GM12878 (cell line): ENCODE results near the gene MESP2. TPM values are rescaled to one million over a fixed set of nuclear protein-coding genes. Genes with fewer than 3 reads are reported as not detected.
A peak's percentile ranks its signal among the peaks of the same experiment; 100 is the strongest.

ENCODE experiments used
- ATAC-seq: fragments of 200-7000 bp; cut with Tn5 transposase; 3 replicates; pipeline ENCODE4 v1.9.1; 2020; ENCODE audit warnings: mild to moderate bottlenecking, moderate library complexity
- BruUV-seq: library from RNA; stranded (reverse); fragments of 400-500 nt; replicated peaks from 2 replicates; lab custom pipeline; 2021; lab: Mats Ljungman, UMichigan
- CTCF ChIA-PET: fragments of 300-600 bp; sonication (Branson Sonifier 250); formaldehyde crosslinking; extraction: SDS; loops from one replicate; lab custom pipeline; 2021; ENCODE audit warnings: inconsistent platforms; lab: Yijun Ruan, JAX
- POLR2A ChIA-PET: fragments of 350-600 bp; formaldehyde crosslinking; extraction: SDS; loops from one replicate; lab custom pipeline; 2021; ENCODE audit warnings: inconsistent platforms; lab: Charles Lee
- RAD21 ChIA-PET: fragments of 300-600 bp; sonication (Branson Sonifier 250); formaldehyde crosslinking; loops from one replicate; lab custom pipeline; 2023; ENCODE audit warnings: antibody characterized with exemption; ENCODE audit not compliant: unreplicated experiment; lab: Charles Lee
- SMC1A ChIA-PET: fragments of 300-600 bp; sonication (Branson Sonifier 250); formaldehyde crosslinking; loops from one replicate; lab custom pipeline; 2023; ENCODE audit not compliant: unreplicated experiment, uncharacterized antibody; lab: Charles Lee
- DNase-seq: peaks from one replicate; pipeline ENCODE4 v3.0.0-alpha.2; 2011; ENCODE audit warnings: low read depth, low spot score
- FAIRE-seq: peaks from 3 replicates; lab custom pipeline; 2011; peaks lifted over from hg19 to GRCh38; lab: Jason Lieb, UNC
- H2AFZ ChIP-seq: 2 replicates; pipeline ENCODE4 v1.6.0; 2011; ENCODE audit warnings: low read depth, low read length, control low read depth; ENCODE audit not compliant: control insufficient read depth
- H3K27ac ChIP-seq: 2 replicates; pipeline ENCODE4 v1.5.1; 2011; ENCODE audit warnings: control low read depth; ENCODE audit not compliant: control insufficient read depth, insufficient read depth
- H3K27me3 ChIP-seq, 2 experiments: replicated peaks in 1 of 2; 2 replicates each; pipeline versions ENCODE4 v1.6.0 to v1.6.1; 2011; ENCODE audit warnings: low read length in 1 of 2; ENCODE audit not compliant: control insufficient read depth in 2 of 2, insufficient read depth in 2 of 2
- H3K36me3 ChIP-seq, 2 experiments: 2 replicates each; pipeline ENCODE4 v1.5.1; 2011; ENCODE audit warnings: low read length in 1 of 2; ENCODE audit not compliant: control insufficient read depth in 2 of 2, insufficient read depth in 2 of 2
- H3K4me1 ChIP-seq: 2 replicates; pipeline ENCODE4 v1.6.1; 2011; ENCODE audit warnings: mild to moderate bottlenecking, low read length, moderate library complexity, mixed read lengths; ENCODE audit not compliant: control insufficient read depth, insufficient read depth
- H3K4me2 ChIP-seq: 2 replicates; pipeline ENCODE4 v1.6.0; 2011; ENCODE audit warnings: control low read depth; ENCODE audit not compliant: control insufficient read depth, insufficient read depth
- H3K4me3 ChIP-seq: fragments of 200-600 bp; sonication (generic); 2 replicates; pipeline ENCODE4 v1.5.1; 2016
- H3K79me2 ChIP-seq: 2 replicates; pipeline ENCODE4 v1.6.0; 2011; ENCODE audit warnings: low read length; ENCODE audit not compliant: control insufficient read depth, insufficient read depth
- H3K9ac ChIP-seq: 2 replicates; pipeline ENCODE4 v1.8.0; 2011; ENCODE audit warnings: low read length, control low read depth, mixed read lengths; ENCODE audit not compliant: control insufficient read depth, insufficient read depth
- H3K9me3 ChIP-seq: replicated peaks from 3 replicates; pipeline ENCODE4 v1.5.1; 2011; ENCODE audit warnings: mild to moderate bottlenecking, low read length; ENCODE audit not compliant: control insufficient read depth, insufficient read depth
- H4K20me1 ChIP-seq: 2 replicates; pipeline ENCODE4 v1.6.0; 2011; ENCODE audit not compliant: control insufficient read depth, insufficient read depth
- DPF2 ChIP-seq: fragments of 450-650 bp; IDR thresholded peaks from 2 replicates; pipeline ENCODE4 v1.6.1; 2017; ENCODE audit warnings: mild to moderate bottlenecking
- E2F4 ChIP-seq: IDR thresholded peaks from 2 replicates; pipeline ENCODE4 v1.6.1; 2012; ENCODE audit warnings: low read depth, low read length, improper control_type of control experiment
- EGR1 ChIP-seq, 2 experiments: IDR thresholded peaks; 1 replicate in 1 of 2; 2 replicates in 1 of 2; pipeline ENCODE4 v1.6.1; 2011 to 2012; ENCODE audit warnings: low read depth in 2 of 2, low read length in 2 of 2, borderline replicate concordance in 1 of 2, mild to moderate bottlenecking in 1 of 2, moderate library complexity in 1 of 2
- ELK1 ChIP-seq: IDR thresholded peaks from 2 replicates; pipeline ENCODE4 v1.6.1; 2012; ENCODE audit warnings: low read depth, low read length, improper control_type of control experiment
- EP300 ChIP-seq, 2 experiments: fragments of 150-350 bp in 1 of 2; IDR thresholded peaks; 2 replicates each; pipeline ENCODE4 v1.6.1; 2011 to 2012; ENCODE audit warnings: low read depth in 2 of 2, low read length in 2 of 2, borderline replicate concordance in 1 of 2, improper control_type of control experiment in 1 of 2, inconsistent platforms in 1 of 2; ENCODE audit not compliant: control insufficient read depth in 1 of 2
- FOXK2 ChIP-seq: fragments of 450-650 bp; IDR thresholded peaks from 2 replicates; pipeline ENCODE4 v1.6.1; 2017; ENCODE audit warnings: mild to moderate bottlenecking, moderate library complexity
- IRF4 ChIP-seq: IDR thresholded peaks from 2 replicates; pipeline ENCODE4 v1.6.1; 2011; ENCODE audit warnings: low read depth, low read length
- KAT2A ChIP-seq: conservative IDR thresholded peaks from 2 replicates; pipeline ENCODE4 v1.6.1; 2011; ENCODE audit warnings: low read depth, low read length; ENCODE audit not compliant: control insufficient read depth
- POU2F2 ChIP-seq: IDR thresholded peaks from 3 replicates; pipeline ENCODE4 v1.6.1; 2011; ENCODE audit warnings: low read depth, mild to moderate bottlenecking, low read length, borderline replicate concordance
- SRF ChIP-seq, 2 experiments: IDR thresholded peaks; 2 replicates each; pipeline ENCODE4 v1.6.1; 2011; ENCODE audit warnings: low read depth in 2 of 2, low read length in 2 of 2, mild to moderate bottlenecking in 1 of 2, moderate library complexity in 1 of 2
- WGBS: methylation state at CpG from one replicate; pipeline ENCODE4 v1.1.6; 2016; ENCODE audit warnings: low lambda C conversion rate; ENCODE audit not compliant: insufficient replicate concordance, insufficient coverage; ENCODE audit errors: missing lambda C conversion rate; 5-methylcytosine and 5-hydroxymethylcytosine counted together
- in situ Hi-C: fragments of 300-500 bp; cut with MboI; formaldehyde crosslinking; loops from 9 replicates; pipeline ENCODE4 v1.14.3; 2018; ENCODE audit warnings: mixed read lengths
- intact Hi-C: fragments of 100-400 bp; cut with micrococcal nuclease; formaldehyde crosslinking; loops from one replicate; pipeline ENCODE4 v1.14.2; 2022; ENCODE audit not compliant: unreplicated experiment
- polyA plus RNA-seq, 11 experiments: library from polyadenylated mRNA; depleted of rRNA in 4 of 11; unstranded in 6 of 11; stranded (reverse) in 5 of 11; fragments of >200 nt; fragmentation: Nextera tagmentation in 4 of 11; fragmentation: Illumina TruSeq in 1 of 11; extraction: Ambion mirVana in 4 of 11; extraction: Trizol in 1 of 11; gene quantifications; 1 replicate in 1 of 11; 2 replicates in 10 of 11; pipeline versions ENCODE4 v1.2.1 to v1.2.3, GENCODE V29; 2011 to 2016; ENCODE audit warnings: inconsistent platforms in 2 of 11, missing spikeins in 2 of 11, low read depth in 1 of 11
- total RNA-seq, 4 experiments: library from RNA; depleted of rRNA in 3 of 4; stranded (reverse); fragments of >200 nt in 3 of 4; fragmentation: Illumina TruSeq in 1 of 4; extraction: Trizol in 1 of 4; gene quantifications; 2 replicates each; pipeline versions ENCODE4 v1.2.1 to v1.2.3, GENCODE V29; 2013 to 2021
- TF ChIP-seq, protein P1 (sequence below): fragments of 450-650 bp; IDR thresholded peaks from 2 replicates; pipeline ENCODE4 v1.6.1; 2018; ENCODE audit warnings: mild to moderate bottlenecking, low read depth, moderate library complexity; ENCODE audit not compliant: partially characterized antibody

Gene MESP2
- total and polyA plus RNA-seq, 10 of the 15 experiments (the other 5 are each of a cell fraction or from before 2014, with no cell fraction given): 0.04 TPM; not detected in 9

DNA sequence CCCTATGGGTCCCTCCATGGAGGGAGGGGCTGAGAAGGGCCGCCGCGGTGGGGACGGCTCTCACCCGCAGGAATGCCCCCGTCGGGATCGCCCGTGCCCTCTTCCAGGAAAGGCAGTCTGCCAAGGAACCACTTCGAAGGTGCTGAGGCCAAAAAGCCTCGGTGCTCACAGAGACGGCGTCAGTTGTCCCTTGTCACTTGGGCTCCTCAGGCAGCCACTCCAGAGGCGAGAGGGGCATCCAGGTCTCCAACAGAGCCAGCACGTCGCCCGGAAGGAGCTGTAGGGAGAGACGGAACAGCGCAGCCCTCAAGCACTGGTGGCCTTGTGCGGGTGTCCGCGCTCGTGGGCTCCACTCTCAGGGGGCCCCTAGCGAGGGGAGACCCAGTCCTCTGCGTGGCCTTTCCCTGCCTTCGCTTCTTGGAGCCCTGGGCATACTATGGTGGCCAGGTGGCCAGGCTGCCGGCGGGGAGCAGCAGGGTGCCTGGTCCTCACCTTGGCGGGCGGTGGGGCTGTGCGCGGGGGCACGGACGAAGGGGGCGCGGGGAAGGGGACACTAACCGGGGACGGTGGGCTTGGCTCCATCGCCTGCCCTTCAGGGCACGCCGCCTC, 26.1 kb upstream of the MESP2 start:
- FAIRE-seq: no peak
- Histone ChIP-seq H3K9ac (peak overlapping the region; percentile 56; the same call in 1 of the 2 replicates), H4K20me1 (no peaks in the 10 kb centered on the region), H3K4me2 (peak overlapping the region; percentile 90), H3K4me1 (peaks cover 9% of the 10 kb centered on the region), H3K27ac (no peak overlapping the region), H3K9me3 (no peaks in the 10 kb centered on the region), H3K36me3 (no peaks in the 10 kb centered on the region), H2AFZ (peak overlapping the region; percentile 86), H3K27me3 (peaks cover 0 to 4% of the 10 kb centered on the region in 2 experiments; a peak in 2 of 4 replicates), H3K79me2 (no peaks in the 10 kb centered on the region), H3K4me3 (peak overlapping the region; percentile 65)
- intact Hi-C loops: loop anchor here (10.0 kb wide), 1 partner anchor 75 kb away; no protein-coding TSS in a partner anchor
- BruUV-seq: no TSS peak
- ChIA-PET CTCF (interaction anchor here (1.0 to 4.2 kb wide), 6 partner anchors 10 to 125 kb away, joined by 3 to 32 read pairs (median 8); no protein-coding TSS in a partner anchor), SMC1A (interaction anchor here (0.6 kb wide), 1 partner anchor 176 kb away, joined by 3 read pairs; no protein-coding TSS in a partner anchor), RAD21 (interaction anchor here (0.9 kb wide), 1 partner anchor 26 kb away, joined by 3 read pairs; the partner anchor contains the start of gene MESP2), POLR2A (interaction anchor here (1.0 kb wide), 1 partner anchor 10 kb away, joined by 6 read pairs; no protein-coding TSS in a partner anchor)
- in situ Hi-C loops: loop anchor here (10.0 kb wide), 1 partner anchor 345 kb away; no protein-coding TSS in a partner anchor
- no peak for DNase-seq
- TF ChIP-seq DPF2 (no peak), EP300 (IDR thresholded peaks at IDR 0.05; ENCODE audit: borderline replicate concordance in 1 of 2, control insufficient read depth in 1 of 2, low read depth in 2 of 2, low read length in 2 of 2) (no peak), POU2F2 (no peak), FOXK2 (no peak), E2F4 (no peak), KAT2A (no peak), ELK1 (no peak), SRF (IDR thresholded peaks at IDR 0.05; ENCODE audit: low read depth in 2 of 2, low read length in 2 of 2) (no peak), IRF4 (no peak), EGR1 (IDR thresholded peaks at IDR 0.05; ENCODE audit: borderline replicate concordance in 1 of 2, low read depth in 2 of 2, low read length in 2 of 2) (no peak)
- TF ChIP-seq, protein P1, sequence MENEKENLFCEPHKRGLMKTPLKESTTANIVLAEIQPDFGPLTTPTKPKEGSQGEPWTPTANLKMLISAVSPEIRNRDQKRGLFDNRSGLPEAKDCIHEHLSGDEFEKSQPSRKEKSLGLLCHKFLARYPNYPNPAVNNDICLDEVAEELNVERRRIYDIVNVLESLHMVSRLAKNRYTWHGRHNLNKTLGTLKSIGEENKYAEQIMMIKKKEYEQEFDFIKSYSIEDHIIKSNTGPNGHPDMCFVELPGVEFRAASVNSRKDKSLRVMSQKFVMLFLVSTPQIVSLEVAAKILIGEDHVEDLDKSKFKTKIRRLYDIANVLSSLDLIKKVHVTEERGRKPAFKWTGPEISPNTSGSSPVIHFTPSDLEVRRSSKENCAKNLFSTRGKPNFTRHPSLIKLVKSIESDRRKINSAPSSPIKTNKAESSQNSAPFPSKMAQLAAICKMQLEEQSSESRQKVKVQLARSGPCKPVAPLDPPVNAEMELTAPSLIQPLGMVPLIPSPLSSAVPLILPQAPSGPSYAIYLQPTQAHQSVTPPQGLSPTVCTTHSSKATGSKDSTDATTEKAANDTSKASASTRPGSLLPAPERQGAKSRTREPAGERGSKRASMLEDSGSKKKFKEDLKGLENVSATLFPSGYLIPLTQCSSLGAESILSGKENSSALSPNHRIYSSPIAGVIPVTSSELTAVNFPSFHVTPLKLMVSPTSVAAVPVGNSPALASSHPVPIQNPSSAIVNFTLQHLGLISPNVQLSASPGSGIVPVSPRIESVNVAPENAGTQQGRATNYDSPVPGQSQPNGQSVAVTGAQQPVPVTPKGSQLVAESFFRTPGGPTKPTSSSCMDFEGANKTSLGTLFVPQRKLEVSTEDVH: no peak
- peak; percentile 3; the same call in 2 of the 3 replicates for ATAC-seq
- 14% methylated on average over 26 of the region's 41 CpGs for WGBS
